ENCODE measurements around the gene MAN1A2.

MAN1A2 gene

DNA sequence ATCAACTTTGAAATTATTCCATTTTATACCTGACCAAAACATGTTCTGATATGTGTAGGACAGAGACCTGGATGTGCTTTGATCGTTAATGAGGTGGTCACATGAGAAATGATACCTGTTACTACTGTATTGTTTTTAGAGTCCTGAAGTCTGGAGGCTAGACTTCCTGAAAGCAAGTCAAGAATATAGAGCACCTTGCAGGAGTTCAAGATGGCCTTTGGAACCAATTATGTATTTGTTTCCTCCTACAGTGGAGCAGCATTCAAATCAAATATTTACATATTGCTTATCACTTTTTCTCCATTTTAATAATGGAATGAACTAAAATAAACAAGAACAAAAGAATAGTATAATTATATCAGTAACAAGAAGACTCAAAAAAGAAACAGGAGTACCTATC, 155.9 kb downstream of the MAN1A2 start:
- Histone ChIP-seq H3K9ac (ENCODE audit: insufficient read length) (no peak overlapping the region), H3K27ac (no peak overlapping the region), H3K9me3 (ENCODE audit: low read depth, low read length) (no peaks in the 10 kb centered on the region), H3K36me3 (ENCODE audit: insufficient read depth, low read length) (no peaks in the 10 kb centered on the region), H3K4me3 (no peak overlapping the region)
- no peak for DNase-seq (ENCODE audit: low read depth, low spot score)
- TF ChIP-seq EZH2 (IDR thresholded peaks at IDR 0.05) (no peak), POLR2AphosphoS5 (IDR thresholded peaks at IDR 0.05; ENCODE audit: borderline replicate concordance, low read depth, low read length) (no peak), FOXP2 (optimal IDR thresholded peaks at IDR 0.05; ENCODE audit: control extremely low read depth, extremely low read length, insufficient read depth) (no peak)

DNA sequence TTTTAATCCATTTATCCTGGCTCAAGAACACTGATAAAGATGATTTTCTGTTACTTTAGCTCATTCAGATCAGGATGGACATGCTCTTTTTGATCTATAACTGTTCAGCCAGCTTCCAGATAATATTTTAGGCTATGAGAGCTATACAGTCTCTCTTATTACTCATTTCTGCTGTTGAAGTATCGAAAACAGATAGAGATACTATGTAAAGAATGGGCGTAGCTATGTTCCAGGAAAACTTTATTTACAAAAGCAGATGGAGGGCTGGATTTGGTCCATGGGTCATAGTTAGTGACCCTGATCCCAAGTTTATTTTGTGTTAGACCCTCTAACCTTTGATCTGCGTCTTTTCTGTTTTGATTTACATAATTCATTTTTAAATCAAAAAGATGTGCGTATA, 159.8 kb downstream of the MAN1A2 start:
- no peaks in the 10 kb centered on the region for H3K36me3 ChIP-seq (ENCODE audit: insufficient read depth, low read length)
- H3K27ac ChIP-seq = no peak overlapping the region
- no peak for DNase-seq (ENCODE audit: low read depth, low spot score)
- TF ChIP-seq EZH2 (IDR thresholded peaks at IDR 0.05) (no peak), FOXP2 (optimal IDR thresholded peaks at IDR 0.05; ENCODE audit: control extremely low read depth, extremely low read length, insufficient read depth) (no peak), POLR2AphosphoS5 (IDR thresholded peaks at IDR 0.05; ENCODE audit: borderline replicate concordance, low read depth, low read length) (no peak)
- H3K9me3 ChIP-seq (ENCODE audit: low read depth, low read length) = no peaks in the 10 kb centered on the region
- H3K9ac ChIP-seq (ENCODE audit: insufficient read length) = no peak overlapping the region
- no peak overlapping the region for H3K4me3 ChIP-seq

DNA sequence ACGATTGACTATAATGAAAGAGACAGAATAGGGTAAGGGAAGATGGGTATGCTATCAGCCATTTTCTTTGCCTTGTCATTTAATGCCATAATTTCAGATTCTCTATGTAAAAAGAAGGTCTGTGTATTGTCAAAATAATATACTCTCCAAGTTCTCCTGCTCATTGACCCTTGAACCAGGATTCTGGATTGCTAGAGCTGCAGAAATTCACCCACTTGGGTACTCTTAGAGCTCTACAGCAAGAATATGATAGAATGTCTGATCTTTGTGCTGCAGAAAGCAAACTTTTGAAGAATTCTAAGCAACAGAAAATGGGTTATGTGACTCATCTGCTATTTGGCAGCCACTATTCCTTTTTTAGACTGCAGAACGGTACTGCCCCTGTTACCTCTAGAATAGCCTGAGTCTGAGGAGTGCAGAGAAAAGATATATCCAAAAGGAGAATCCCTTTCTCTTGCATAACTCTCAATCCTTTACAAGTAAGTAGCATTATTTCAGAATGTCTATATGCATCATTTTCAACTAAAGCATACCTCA, 160.4 kb downstream of the MAN1A2 start:
- no peak overlapping the region for H3K4me3 ChIP-seq
- no peak for DNase-seq (ENCODE audit: low read depth, low spot score)
- no peak overlapping the region for H3K9ac ChIP-seq (ENCODE audit: insufficient read length)
- H3K36me3 ChIP-seq (ENCODE audit: insufficient read depth, low read length) = no peaks in the 10 kb centered on the region
- no peak overlapping the region for H3K27ac ChIP-seq
- H3K9me3 ChIP-seq (ENCODE audit: low read depth, low read length) = no peaks in the 10 kb centered on the region
- TF ChIP-seq EZH2 (IDR thresholded peaks at IDR 0.05) (no peak), FOXP2 (optimal IDR thresholded peaks at IDR 0.05; ENCODE audit: control extremely low read depth, extremely low read length, insufficient read depth) (no peak), POLR2AphosphoS5 (IDR thresholded peaks at IDR 0.05; ENCODE audit: borderline replicate concordance, low read depth, low read length) (no peak)

DNA sequence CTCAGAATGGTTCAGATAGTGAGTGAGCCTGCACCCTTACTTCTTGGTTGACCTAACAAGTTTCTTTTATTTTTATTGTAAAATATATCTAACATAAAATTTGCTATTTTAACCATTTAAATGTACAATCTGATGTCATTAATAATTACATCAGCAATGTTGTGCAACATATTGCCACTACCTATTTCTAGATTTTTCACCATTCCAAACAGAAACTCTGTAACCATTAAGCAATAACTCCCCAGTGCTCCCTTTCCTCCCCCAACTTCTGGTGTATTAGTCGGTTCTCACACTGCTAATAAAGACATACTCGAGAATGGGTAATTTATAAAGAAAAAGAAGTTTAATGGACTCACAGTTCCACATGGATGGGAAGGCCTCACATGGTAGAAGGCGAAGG, 162.4 kb downstream of the MAN1A2 start:
- Histone ChIP-seq H3K4me3 (no peak overlapping the region), H3K9me3 (ENCODE audit: low read depth, low read length) (no peaks in the 10 kb centered on the region), H3K27ac (no peak overlapping the region), H3K9ac (ENCODE audit: insufficient read length) (no peak overlapping the region), H3K36me3 (ENCODE audit: insufficient read depth, low read length) (no peaks in the 10 kb centered on the region)
- DNase-seq (ENCODE audit: low read depth, low spot score) = no peak
- no peak for TF ChIP-seq EZH2 (IDR thresholded peaks at IDR 0.05)
- no peak for TF ChIP-seq FOXP2 (optimal IDR thresholded peaks at IDR 0.05; ENCODE audit: control extremely low read depth, extremely low read length, insufficient read depth)
- TF ChIP-seq POLR2AphosphoS5 (IDR thresholded peaks at IDR 0.05; ENCODE audit: borderline replicate concordance, low read depth, low read length) = no peak

DNA sequence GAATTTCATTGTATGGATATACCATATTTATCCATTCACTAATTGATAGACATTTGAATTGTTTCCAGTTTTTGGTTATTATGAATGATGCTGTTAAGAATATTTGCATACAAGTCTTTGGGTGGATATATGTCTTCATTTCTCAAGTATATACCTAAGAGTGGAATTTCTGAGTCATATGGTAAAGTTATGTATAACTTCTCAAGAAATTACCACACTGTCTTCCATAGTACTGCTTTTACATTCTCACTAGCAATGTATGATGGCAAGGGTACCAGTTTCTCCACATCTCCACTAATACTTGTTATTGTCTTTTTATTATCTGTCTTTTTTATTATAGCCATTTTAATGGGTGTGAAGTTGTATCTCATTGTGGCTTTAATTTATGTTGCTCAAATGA, 164.0 kb downstream of the MAN1A2 start:
- no peak for DNase-seq (ENCODE audit: low read depth, low spot score)
- TF ChIP-seq POLR2AphosphoS5 (IDR thresholded peaks at IDR 0.05; ENCODE audit: borderline replicate concordance, low read depth, low read length) = no peak
- no peak for TF ChIP-seq FOXP2 (optimal IDR thresholded peaks at IDR 0.05; ENCODE audit: control extremely low read depth, extremely low read length, insufficient read depth)
- no peak for TF ChIP-seq EZH2 (IDR thresholded peaks at IDR 0.05)

DNA sequence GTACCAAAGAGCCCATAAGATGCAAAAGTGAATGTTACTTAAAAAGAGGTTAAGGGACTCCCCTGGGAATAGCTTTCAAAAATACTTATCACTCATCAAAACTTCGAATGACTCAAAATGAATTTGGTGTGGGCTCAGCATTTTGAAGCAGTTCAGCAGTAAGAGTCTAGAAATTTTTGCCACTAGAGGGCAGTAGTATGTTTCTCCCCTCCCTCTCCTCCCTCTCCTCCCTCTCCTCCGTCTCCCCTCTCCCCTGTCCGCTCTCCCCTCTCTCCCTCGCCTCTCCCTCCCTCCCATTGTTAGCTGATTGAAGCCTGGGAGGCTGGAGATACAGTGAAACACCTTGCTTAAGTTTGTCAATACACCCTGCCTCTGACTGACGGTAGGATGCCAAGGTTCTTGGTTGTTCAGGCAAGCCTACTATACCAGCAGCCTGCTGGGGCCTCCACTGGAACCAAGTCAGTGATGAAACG, 167.8 kb downstream of the MAN1A2 start:
- H3K9me3 ChIP-seq (ENCODE audit: low read depth, low read length) = no peaks in the 10 kb centered on the region
- TF ChIP-seq POLR2AphosphoS5 (IDR thresholded peaks at IDR 0.05; ENCODE audit: borderline replicate concordance, low read depth, low read length) (no peak), FOXP2 (optimal IDR thresholded peaks at IDR 0.05; ENCODE audit: control extremely low read depth, extremely low read length, insufficient read depth) (no peak), EZH2 (IDR thresholded peaks at IDR 0.05) (no peak)

More for the DNA sequence above, 164.0 kb downstream of the MAN1A2 start:
- Histone ChIP-seq H3K27ac (no peak overlapping the region), H3K36me3 (ENCODE audit: insufficient read depth, low read length) (no peaks in the 10 kb centered on the region), H3K9me3 (ENCODE audit: low read depth, low read length) (no peaks in the 10 kb centered on the region), H3K9ac (ENCODE audit: insufficient read length) (no peak overlapping the region), H3K4me3 (no peak overlapping the region)

DNA sequence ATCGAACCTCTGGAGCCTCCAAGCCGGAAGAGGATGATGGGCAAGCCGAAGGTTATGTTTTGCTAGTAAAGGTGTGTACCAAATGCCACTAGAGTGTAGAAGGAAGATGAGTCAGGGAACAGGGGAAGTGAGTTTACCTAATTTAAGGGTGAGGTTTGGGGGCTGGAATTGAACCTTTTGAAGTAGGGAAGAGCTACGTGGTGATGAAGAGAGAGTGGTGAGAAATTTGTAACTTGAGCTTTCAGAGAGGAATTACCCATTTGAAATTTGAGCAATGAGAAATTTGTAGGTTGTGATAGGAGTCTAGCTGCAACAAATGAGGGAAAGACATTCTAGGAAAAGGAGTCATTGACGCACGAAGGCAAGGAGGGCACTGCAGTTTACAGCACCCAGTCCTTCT, 168.6 kb downstream of the MAN1A2 start:
- no peak for TF ChIP-seq EZH2 (IDR thresholded peaks at IDR 0.05)
- no peak for TF ChIP-seq FOXP2 (optimal IDR thresholded peaks at IDR 0.05; ENCODE audit: control extremely low read depth, extremely low read length, insufficient read depth)
- no peak for TF ChIP-seq POLR2AphosphoS5 (IDR thresholded peaks at IDR 0.05; ENCODE audit: borderline replicate concordance, low read depth, low read length)
- DNase-seq (ENCODE audit: low read depth, low spot score) = no peak
- H3K9ac ChIP-seq (ENCODE audit: insufficient read length) = no peak overlapping the region
- H3K4me3 ChIP-seq = no peak overlapping the region
- H3K27ac ChIP-seq = no peak overlapping the region
- no peaks in the 10 kb centered on the region for H3K36me3 ChIP-seq (ENCODE audit: insufficient read depth, low read length)
- no peaks in the 10 kb centered on the region for H3K9me3 ChIP-seq (ENCODE audit: low read depth, low read length)

More for the DNA sequence above, 167.8 kb downstream of the MAN1A2 start:
- H3K27ac ChIP-seq = no peak overlapping the region
- no peak overlapping the region for H3K4me3 ChIP-seq
- DNase-seq (ENCODE audit: low read depth, low spot score) = peak; percentile 28
- H3K36me3 ChIP-seq (ENCODE audit: insufficient read depth, low read length) = no peaks in the 10 kb centered on the region
- no peak overlapping the region for H3K9ac ChIP-seq (ENCODE audit: insufficient read length)

DNA sequence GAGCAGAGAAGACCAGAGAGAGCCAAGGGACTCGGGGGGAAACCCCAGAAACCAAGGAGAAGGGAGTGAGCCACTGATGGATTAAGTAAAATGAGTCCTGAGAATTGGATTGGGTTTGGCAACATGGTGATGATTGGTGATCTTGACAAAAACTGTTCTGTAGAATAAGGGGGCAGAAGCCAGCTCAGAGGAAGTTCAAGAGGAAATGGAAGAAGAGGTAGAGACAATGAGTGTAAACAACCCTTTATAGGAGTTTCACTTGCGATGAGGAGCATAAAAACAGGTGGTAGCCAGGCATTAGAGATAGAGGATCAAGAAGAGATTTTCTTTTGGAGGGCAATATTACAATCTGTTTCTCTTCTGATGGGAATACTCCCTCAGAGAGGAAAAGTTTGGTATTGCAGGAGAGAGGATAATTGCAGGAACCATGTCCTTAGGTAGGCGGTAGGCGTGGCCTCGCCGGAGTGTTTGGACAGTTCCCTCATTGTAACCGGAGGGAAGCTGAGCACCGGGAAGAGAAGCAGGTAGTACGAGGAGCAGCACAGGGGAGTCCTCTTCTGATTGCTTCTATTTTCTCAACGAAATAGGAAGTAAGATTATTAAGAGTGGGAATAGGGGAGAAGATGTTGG, 170.2 kb downstream of the MAN1A2 start:
- no peak overlapping the region for H3K9ac ChIP-seq (ENCODE audit: insufficient read length)
- no peak overlapping the region for H3K4me3 ChIP-seq

More for the DNA sequence above, 170.2 kb downstream of the MAN1A2 start:
- no peak for TF ChIP-seq FOXP2 (optimal IDR thresholded peaks at IDR 0.05; ENCODE audit: control extremely low read depth, extremely low read length, insufficient read depth)
- TF ChIP-seq POLR2AphosphoS5 (IDR thresholded peaks at IDR 0.05; ENCODE audit: borderline replicate concordance, low read depth, low read length) = no peak
- Histone ChIP-seq H3K27ac (no peak overlapping the region), H3K9me3 (ENCODE audit: low read depth, low read length) (no peaks in the 10 kb centered on the region), H3K36me3 (ENCODE audit: insufficient read depth, low read length) (no peaks in the 10 kb centered on the region)
- DNase-seq (ENCODE audit: low read depth, low spot score) = no peak
